ENCODE data around the gene ELMO1.

Gene ELMO1

GRCh38 chr7:37117292-37117691 lies 331.4 kb downstream of the ELMO1 start:
- Histone ChIP-seq H3K27ac (ENCODE audit: low read length) (no peak overlapping the region), H3K9ac (ENCODE audit: low read depth, low read length) (no peak overlapping the region; the same call in 1 of the 2 replicates), H3K4me1 (ENCODE audit: insufficient read depth, low read length) (peaks cover 23% of the 10 kb centered on the region), H3K27me3 (ENCODE audit: insufficient read depth, low read length) (no peaks in the 10 kb centered on the region), H3K9me3 (ENCODE audit: insufficient read depth, low read depth, low read length) (peaks cover 6% of the 10 kb centered on the region; the same call in 1 of the 2 replicates), H3K4me3 (ENCODE audit: low read length) (no peak overlapping the region), H3K36me3 (ENCODE audit: insufficient read depth, low read depth, low read length) (no peaks in the 10 kb centered on the region)

- Histone ChIP-seq H3K9me3 (ENCODE audit: insufficient read depth, low read depth, low read length) (peaks cover 6% of the 10 kb centered on the region; the same call in 1 of the 2 replicates), H3K9ac (ENCODE audit: low read depth, low read length) (no peak overlapping the region), H3K27ac (ENCODE audit: low read length) (no peak overlapping the region), H3K4me3 (ENCODE audit: low read length) (no peak overlapping the region), H3K36me3 (ENCODE audit: insufficient read depth, low read depth, low read length) (no peaks in the 10 kb centered on the region), H3K27me3 (ENCODE audit: insufficient read depth, low read length) (no peaks in the 10 kb centered on the region), H3K4me1 (ENCODE audit: insufficient read depth, low read length) (peaks cover 23% of the 10 kb centered on the region)
These were observed 332.5 kb downstream of the ELMO1 start for GRCh38 chr7:37116093-37116701.

- H3K9me3 ChIP-seq (ENCODE audit: insufficient read depth, low read depth, low read length): no peaks in the 10 kb centered on the region
- no peaks in the 10 kb centered on the region for H3K36me3 ChIP-seq (ENCODE audit: insufficient read depth, low read depth, low read length)
- no peaks in the 10 kb centered on the region for H3K27me3 ChIP-seq (ENCODE audit: insufficient read depth, low read length)
- peaks cover 21% of the 10 kb centered on the region for H3K4me1 ChIP-seq (ENCODE audit: insufficient read depth, low read length)
- H3K4me3 ChIP-seq (ENCODE audit: low read length): no peak overlapping the region
- no peak overlapping the region for H3K9ac ChIP-seq (ENCODE audit: low read depth, low read length)
- H3K27ac ChIP-seq (ENCODE audit: low read length): no peak overlapping the region
These were observed 334.9 kb downstream of the ELMO1 start for GRCh38 chr7:37113661-37114355.

DNA sequence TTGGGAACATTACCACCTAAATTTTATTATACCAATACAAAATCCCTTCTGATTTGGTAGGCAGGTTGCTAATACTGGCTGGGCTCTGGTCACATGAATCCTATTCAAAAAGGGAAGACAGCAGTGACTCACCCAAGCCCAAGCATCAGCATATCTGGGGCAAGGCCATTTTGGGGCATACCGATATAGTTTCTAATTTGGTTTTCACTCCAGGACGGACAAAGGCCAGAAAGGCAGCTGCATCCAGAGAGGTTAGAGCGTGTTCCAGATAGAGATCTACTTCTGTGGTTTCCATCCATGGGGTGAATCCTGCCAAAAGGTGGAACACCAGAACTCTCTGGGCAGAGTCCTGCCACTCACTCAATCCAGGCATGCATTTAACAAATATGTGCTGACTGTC lies 335.8 kb downstream of the ELMO1 start:
- H3K27ac ChIP-seq (ENCODE audit: low read length): no peak overlapping the region
- H3K4me3 ChIP-seq (ENCODE audit: low read length): no peak overlapping the region
- H3K9ac ChIP-seq (ENCODE audit: low read depth, low read length): no peak overlapping the region

DNA sequence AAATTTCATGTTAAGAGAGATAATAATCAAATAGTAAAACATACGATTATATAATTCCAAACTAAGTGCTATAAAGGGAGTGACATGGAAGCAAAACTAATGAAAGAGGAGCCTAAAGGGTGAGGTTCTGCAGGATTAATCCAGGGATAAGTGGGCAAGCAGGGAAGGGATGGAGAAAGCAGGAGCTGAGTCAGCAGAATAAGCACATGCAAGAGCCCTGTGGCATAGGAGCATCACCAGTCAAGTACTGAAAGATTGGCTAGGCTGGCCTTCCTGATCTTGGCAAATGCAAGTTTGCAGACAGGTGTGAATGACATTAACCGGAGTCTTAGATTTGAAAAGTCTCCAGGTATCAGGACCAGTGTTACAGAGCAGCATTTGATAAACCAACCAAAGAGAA lies 336.4 kb downstream of the ELMO1 start:
- Histone ChIP-seq H3K4me3 (ENCODE audit: low read length) (no peak overlapping the region), H3K27ac (ENCODE audit: low read length) (no peak overlapping the region), H3K36me3 (ENCODE audit: insufficient read depth, low read depth, low read length) (no peaks in the 10 kb centered on the region), H3K27me3 (ENCODE audit: insufficient read depth, low read length) (no peaks in the 10 kb centered on the region), H3K9ac (ENCODE audit: low read depth, low read length) (no peak overlapping the region), H3K4me1 (ENCODE audit: insufficient read depth, low read length) (peaks cover 11% of the 10 kb centered on the region), H3K9me3 (ENCODE audit: insufficient read depth, low read depth, low read length) (no peaks in the 10 kb centered on the region)

More for the DNA sequence above, 335.8 kb downstream of the ELMO1 start:
- H3K36me3 ChIP-seq (ENCODE audit: insufficient read depth, low read depth, low read length): no peaks in the 10 kb centered on the region
- peaks cover 18% of the 10 kb centered on the region for H3K4me1 ChIP-seq (ENCODE audit: insufficient read depth, low read length)
- no peaks in the 10 kb centered on the region for H3K27me3 ChIP-seq (ENCODE audit: insufficient read depth, low read length)
- H3K9me3 ChIP-seq (ENCODE audit: insufficient read depth, low read depth, low read length): no peaks in the 10 kb centered on the region

- no peak overlapping the region for H3K27ac ChIP-seq (ENCODE audit: low read length)
- no peaks in the 10 kb centered on the region for H3K27me3 ChIP-seq (ENCODE audit: insufficient read depth, low read length)
- H3K4me1 ChIP-seq (ENCODE audit: insufficient read depth, low read length): peaks cover 4% of the 10 kb centered on the region; the same call in 1 of the 2 replicates
- no peaks in the 10 kb centered on the region for H3K36me3 ChIP-seq (ENCODE audit: insufficient read depth, low read depth, low read length)
- H3K9ac ChIP-seq (ENCODE audit: low read depth, low read length): no peak overlapping the region
- H3K4me3 ChIP-seq (ENCODE audit: low read length): no peak overlapping the region
- H3K9me3 ChIP-seq (ENCODE audit: insufficient read depth, low read depth, low read length): no peaks in the 10 kb centered on the region
These were observed 337.2 kb downstream of the ELMO1 start for GRCh38 chr7:37111459-37111858.

DNA sequence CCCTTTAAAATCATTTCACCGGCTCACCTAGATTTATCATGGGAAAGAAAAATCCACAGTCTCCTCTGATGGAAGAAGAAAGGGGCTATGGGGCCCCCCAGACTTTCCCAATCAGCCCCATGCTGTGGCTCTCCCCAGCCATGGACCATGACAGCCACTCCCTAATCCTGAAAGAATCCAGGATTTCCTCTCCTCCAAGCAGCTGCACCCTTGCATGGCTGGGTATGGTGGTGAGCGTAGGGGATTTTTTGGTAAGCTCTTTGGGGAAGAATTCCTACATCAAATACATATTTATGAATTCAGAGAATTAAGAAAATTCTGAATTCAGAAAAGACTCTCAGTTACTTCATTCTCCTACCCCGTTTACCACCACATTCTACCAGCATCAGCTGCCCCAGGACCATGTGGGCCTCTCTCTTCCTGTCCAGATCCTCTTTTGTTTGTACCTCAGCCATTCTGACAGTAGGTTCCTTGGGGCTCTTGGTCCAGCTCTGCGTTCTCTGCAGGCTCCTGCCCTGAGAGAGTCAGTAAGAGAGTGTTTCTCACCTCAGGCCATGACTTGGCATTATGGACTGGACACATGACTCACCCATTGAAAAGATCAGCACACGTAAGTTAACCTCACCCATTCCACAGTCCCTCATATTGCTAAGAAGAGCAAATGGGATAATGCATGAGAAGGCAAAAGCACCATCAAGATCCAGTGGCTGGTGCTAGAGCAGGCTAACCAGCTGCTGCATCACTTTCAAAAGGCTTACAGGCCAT lies 337.8 kb downstream of the ELMO1 start:
- Histone ChIP-seq H3K9me3 (ENCODE audit: insufficient read depth, low read depth, low read length) (no peaks in the 10 kb centered on the region), H3K4me3 (ENCODE audit: low read length) (no peak overlapping the region), H3K4me1 (ENCODE audit: insufficient read depth, low read length) (no peaks in the 10 kb centered on the region), H3K27ac (ENCODE audit: low read length) (no peak overlapping the region), H3K27me3 (ENCODE audit: insufficient read depth, low read length) (no peaks in the 10 kb centered on the region), H3K36me3 (ENCODE audit: insufficient read depth, low read depth, low read length) (no peaks in the 10 kb centered on the region), H3K9ac (ENCODE audit: low read depth, low read length) (no peak overlapping the region)

DNA sequence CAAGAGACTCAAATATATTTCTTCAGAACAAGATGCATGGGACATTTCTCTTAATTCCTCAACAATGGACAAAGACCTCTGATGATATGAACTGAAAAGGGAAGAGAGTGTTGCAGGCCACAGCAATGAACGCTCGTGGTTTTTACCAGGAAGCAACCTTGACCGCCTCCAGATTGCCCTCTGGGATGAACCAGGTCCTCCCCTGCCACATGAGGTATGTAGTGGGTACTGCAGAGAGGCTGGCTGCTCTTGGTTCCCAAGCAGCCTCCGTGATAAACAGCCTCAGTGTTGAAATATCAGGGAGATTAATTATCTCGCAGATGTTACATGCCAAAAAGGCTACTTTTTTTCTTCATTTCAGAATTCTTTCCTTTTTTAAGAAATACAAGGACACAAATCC lies 338.8 kb downstream of the ELMO1 start:
- Histone ChIP-seq H3K9ac (ENCODE audit: low read depth, low read length) (no peak overlapping the region), H3K27ac (ENCODE audit: low read length) (no peak overlapping the region), H3K27me3 (ENCODE audit: insufficient read depth, low read length) (no peaks in the 10 kb centered on the region), H3K9me3 (ENCODE audit: insufficient read depth, low read depth, low read length) (no peaks in the 10 kb centered on the region), H3K36me3 (ENCODE audit: insufficient read depth, low read depth, low read length) (no peaks in the 10 kb centered on the region), H3K4me3 (ENCODE audit: low read length) (no peak overlapping the region), H3K4me1 (ENCODE audit: insufficient read depth, low read length) (peaks cover 1% of the 10 kb centered on the region; the same call in 1 of the 2 replicates)

DNA sequence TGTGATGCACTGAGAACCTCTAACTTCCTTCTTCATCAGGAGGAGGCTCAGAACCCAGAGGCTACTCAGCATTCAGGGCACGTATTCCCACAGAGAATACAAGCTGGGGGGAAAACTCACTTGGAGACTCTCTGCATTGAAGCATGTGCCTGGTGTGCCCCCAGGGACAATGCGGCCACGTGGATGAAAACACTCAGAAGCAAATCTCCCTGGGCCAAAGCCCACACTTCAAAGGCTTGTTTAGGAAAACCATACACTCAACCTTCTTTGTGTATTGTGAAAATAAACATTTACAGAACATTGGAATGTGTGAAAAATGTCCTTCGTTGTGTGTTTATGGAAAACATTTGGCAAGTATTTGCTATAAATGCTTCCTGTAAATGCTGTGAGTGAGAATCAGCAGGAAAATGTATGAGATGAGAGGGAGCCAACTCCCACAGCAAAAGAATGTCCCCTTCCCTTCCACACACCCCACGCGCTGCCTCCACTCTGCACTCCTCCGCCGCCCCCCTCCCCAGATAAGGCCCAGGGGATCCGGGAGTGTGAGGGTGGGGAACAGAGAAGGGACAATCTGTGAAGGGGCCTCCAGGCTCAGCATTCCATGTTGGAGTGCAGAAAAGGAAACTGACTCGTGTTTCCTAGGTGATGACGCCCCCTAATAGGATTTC lies 339.5 kb downstream of the ELMO1 start:
- H3K27ac ChIP-seq (ENCODE audit: low read length): no peak overlapping the region
- no peaks in the 10 kb centered on the region for H3K27me3 ChIP-seq (ENCODE audit: insufficient read depth, low read length)
- H3K9ac ChIP-seq (ENCODE audit: low read depth, low read length): no peak overlapping the region
- H3K36me3 ChIP-seq (ENCODE audit: insufficient read depth, low read depth, low read length): no peaks in the 10 kb centered on the region
- peaks cover 3% of the 10 kb centered on the region; the same call in 1 of the 2 replicates for H3K4me1 ChIP-seq (ENCODE audit: insufficient read depth, low read length)
- H3K4me3 ChIP-seq (ENCODE audit: low read length): no peak overlapping the region
- H3K9me3 ChIP-seq (ENCODE audit: insufficient read depth, low read depth, low read length): no peaks in the 10 kb centered on the region

GRCh38 chr7:37108615-37109014 lies 340.0 kb downstream of the ELMO1 start:
- H3K27ac ChIP-seq (ENCODE audit: low read length): no peak overlapping the region
- H3K36me3 ChIP-seq (ENCODE audit: insufficient read depth, low read depth, low read length): no peaks in the 10 kb centered on the region
- no peaks in the 10 kb centered on the region for H3K27me3 ChIP-seq (ENCODE audit: insufficient read depth, low read length)
- no peak overlapping the region for H3K4me3 ChIP-seq (ENCODE audit: low read length)
- H3K9me3 ChIP-seq (ENCODE audit: insufficient read depth, low read depth, low read length): no peaks in the 10 kb centered on the region
- H3K4me1 ChIP-seq (ENCODE audit: insufficient read depth, low read length): peaks cover 3% of the 10 kb centered on the region; the same call in 1 of the 2 replicates
- no peak overlapping the region for H3K9ac ChIP-seq (ENCODE audit: low read depth, low read length)

DNA sequence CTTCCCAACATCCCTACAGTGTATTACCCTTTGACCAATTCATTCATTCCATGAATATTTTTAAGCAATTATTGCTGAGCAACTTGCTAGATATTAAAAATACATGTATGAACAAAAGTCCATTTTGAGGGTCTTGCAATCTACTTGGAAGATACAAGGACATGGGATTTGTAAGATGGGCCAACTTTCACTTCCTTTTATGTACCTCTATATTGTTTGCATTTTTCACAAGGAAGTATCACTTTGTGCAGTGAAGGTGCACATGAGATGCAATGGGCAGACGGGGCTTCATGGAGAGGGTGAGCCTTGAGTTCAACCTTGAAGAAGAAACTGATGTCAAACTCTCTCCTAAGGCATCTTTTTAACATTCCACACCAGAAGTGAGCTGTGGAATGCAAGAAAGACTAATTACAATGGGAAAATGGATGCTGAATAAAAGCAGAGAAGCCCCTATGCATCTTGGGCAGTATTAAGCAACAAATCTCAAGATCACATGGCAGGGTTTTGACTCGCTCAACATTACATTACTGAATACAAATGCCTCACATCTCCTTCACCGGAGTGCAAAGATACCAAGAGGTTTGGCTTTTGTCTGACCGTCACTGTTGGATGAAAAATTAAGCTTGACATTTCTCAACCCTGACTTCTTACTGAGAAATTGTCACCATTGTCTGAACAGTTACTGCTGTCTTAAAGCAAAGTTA lies 341.5 kb downstream of the ELMO1 start:
- Histone ChIP-seq H3K4me1 (ENCODE audit: insufficient read depth, low read length) (peaks cover 3% of the 10 kb centered on the region; the same call in 1 of the 2 replicates), H3K9me3 (ENCODE audit: insufficient read depth, low read depth, low read length) (no peaks in the 10 kb centered on the region), H3K27me3 (ENCODE audit: insufficient read depth, low read length) (no peaks in the 10 kb centered on the region), H3K4me3 (ENCODE audit: low read length) (no peak overlapping the region), H3K27ac (ENCODE audit: low read length) (no peak overlapping the region), H3K36me3 (ENCODE audit: insufficient read depth, low read depth, low read length) (no peaks in the 10 kb centered on the region), H3K9ac (ENCODE audit: low read depth, low read length) (no peak overlapping the region)

All from iPS-20b (cell line).